AG04450 (cell line): ENCODE data around the gene PILRA. TPM values are rescaled to one million over a fixed set of nuclear protein-coding genes. Genes with fewer than 3 reads are reported as not detected.

Source experiments
- CTCF ChIA-PET: fragments of 300-600, 350-600 bp; formaldehyde crosslinking; extraction: SDS; loops from one replicate; lab custom pipeline; 2022; ENCODE audit warnings: antibody characterized with exemption, inconsistent platforms; lab: Charles Lee
- POLR2A ChIA-PET: fragments of 350-600 bp; formaldehyde crosslinking; extraction: SDS; loops from one replicate; lab custom pipeline; 2021; ENCODE audit warnings: antibody characterized with exemption, inconsistent platforms; lab: Yijun Ruan, JAX
- DNase-seq: peaks from one replicate; pipeline ENCODE4 v3.0.0-alpha.2; 2011; ENCODE audit warnings: low read depth, low spot score
- H3K27ac ChIP-seq: one replicate; pipeline ENCODE4 v1.5.1; 2012; ENCODE audit warnings: low read depth, low read length, control low read depth
- H3K27me3 ChIP-seq: one replicate; pipeline ENCODE4 v1.6.0; 2012; ENCODE audit warnings: low read length; ENCODE audit not compliant: control insufficient read depth, insufficient read depth
- H3K4me3 ChIP-seq: 2 replicates; pipeline ENCODE4 v1.5.1; 2011; ENCODE audit warnings: mild to moderate bottlenecking, low read depth, low read length, control low read depth
- H3K9me3 ChIP-seq: 2 replicates; pipeline ENCODE4 v1.5.1; 2012; ENCODE audit warnings: low read length; ENCODE audit not compliant: control insufficient read depth, insufficient read depth
- polyA plus RNA-seq: library from polyadenylated mRNA; depleted of rRNA; stranded (reverse); fragments of >200 nt; gene quantifications from 2 replicates; pipeline ENCODE4 v1.2.3, GENCODE V29; 2011
- TF ChIP-seq, protein P1 (sequence below): IDR thresholded peaks from 2 replicates; pipeline ENCODE4 v1.5.1; 2011; ENCODE audit warnings: low read depth, low read length, control low read depth, inconsistent platforms

PILRA gene
- polyA plus RNA-seq, 1 experiment = 0.30 TPM

DNA sequence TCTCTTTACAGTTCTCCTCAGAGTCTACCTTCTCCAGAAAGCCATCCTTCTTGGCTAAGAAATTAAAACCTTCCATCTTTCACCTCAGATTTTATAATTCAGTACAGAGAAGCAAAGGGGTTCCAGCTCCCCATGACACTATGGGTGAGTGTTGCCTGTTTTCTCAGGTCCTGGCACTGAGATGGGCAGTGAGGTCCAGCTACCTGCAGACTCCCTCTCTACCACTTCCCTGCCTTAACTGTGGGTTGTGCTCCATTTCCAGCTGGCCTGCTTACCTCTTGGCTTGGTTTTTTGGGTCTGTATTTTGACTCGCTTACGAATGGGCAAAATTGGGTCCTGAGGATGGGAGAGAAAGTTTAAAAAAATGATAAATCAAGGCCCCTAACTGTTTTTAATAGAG, 29.0 kb downstream of the PILRA start:
- CTCF ChIA-PET = interaction anchor here (0.8 kb wide), 1 partner anchor 16 kb away, joined by 3 read pairs; no protein-coding TSS in a partner anchor

DNA sequence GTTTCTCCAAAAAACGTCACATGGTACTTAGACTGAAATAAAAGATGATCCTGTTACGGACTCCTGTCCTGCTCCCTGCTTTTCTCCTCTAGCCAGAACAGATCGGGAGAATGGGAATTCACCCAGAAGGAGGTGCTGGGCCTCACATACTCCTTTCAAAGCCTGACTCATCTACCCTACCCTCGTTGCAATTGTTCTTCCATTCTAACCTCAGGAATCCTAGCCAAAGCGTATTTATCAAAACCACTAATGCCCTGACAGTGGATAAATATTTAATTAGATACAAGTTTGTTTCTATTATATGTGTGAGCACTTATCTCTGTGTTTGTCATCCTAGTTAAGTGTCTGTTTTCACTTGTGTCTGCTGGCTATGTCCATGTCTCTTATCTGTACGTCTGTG, 33.5 kb downstream of the PILRA start:
- H3K4me3 ChIP-seq = no peak overlapping the region
- H3K27ac ChIP-seq = no peak overlapping the region
- H3K9me3 ChIP-seq = no peaks in the 10 kb centered on the region
- TF ChIP-seq, protein P1, sequence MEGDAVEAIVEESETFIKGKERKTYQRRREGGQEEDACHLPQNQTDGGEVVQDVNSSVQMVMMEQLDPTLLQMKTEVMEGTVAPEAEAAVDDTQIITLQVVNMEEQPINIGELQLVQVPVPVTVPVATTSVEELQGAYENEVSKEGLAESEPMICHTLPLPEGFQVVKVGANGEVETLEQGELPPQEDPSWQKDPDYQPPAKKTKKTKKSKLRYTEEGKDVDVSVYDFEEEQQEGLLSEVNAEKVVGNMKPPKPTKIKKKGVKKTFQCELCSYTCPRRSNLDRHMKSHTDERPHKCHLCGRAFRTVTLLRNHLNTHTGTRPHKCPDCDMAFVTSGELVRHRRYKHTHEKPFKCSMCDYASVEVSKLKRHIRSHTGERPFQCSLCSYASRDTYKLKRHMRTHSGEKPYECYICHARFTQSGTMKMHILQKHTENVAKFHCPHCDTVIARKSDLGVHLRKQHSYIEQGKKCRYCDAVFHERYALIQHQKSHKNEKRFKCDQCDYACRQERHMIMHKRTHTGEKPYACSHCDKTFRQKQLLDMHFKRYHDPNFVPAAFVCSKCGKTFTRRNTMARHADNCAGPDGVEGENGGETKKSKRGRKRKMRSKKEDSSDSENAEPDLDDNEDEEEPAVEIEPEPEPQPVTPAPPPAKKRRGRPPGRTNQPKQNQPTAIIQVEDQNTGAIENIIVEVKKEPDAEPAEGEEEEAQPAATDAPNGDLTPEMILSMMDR = no peak
- CTCF ChIA-PET = interaction anchor here (0.5 to 3.0 kb wide), 17 partner anchors 9 to 283 kb away, joined by 3 to 13 read pairs (median 4); partner anchors contain the start of gene ZCWPW1
- DNase-seq = no peak
- POLR2A ChIA-PET = interaction anchor here (1.1 kb wide), 1 partner anchor 22 kb away, joined by 3 read pairs; the partner anchor contains the start of gene ZCWPW1
- peaks cover 25% of the 10 kb centered on the region for H3K27me3 ChIP-seq

More for the DNA sequence above, 29.0 kb downstream of the PILRA start:
- Histone ChIP-seq H3K4me3 (no peak overlapping the region), H3K9me3 (no peaks in the 10 kb centered on the region), H3K27me3 (peaks cover 30% of the 10 kb centered on the region), H3K27ac (no peak overlapping the region)
- TF ChIP-seq, protein P1 = no peak
- POLR2A ChIA-PET = no interaction called here
- no peak for DNase-seq

DNA sequence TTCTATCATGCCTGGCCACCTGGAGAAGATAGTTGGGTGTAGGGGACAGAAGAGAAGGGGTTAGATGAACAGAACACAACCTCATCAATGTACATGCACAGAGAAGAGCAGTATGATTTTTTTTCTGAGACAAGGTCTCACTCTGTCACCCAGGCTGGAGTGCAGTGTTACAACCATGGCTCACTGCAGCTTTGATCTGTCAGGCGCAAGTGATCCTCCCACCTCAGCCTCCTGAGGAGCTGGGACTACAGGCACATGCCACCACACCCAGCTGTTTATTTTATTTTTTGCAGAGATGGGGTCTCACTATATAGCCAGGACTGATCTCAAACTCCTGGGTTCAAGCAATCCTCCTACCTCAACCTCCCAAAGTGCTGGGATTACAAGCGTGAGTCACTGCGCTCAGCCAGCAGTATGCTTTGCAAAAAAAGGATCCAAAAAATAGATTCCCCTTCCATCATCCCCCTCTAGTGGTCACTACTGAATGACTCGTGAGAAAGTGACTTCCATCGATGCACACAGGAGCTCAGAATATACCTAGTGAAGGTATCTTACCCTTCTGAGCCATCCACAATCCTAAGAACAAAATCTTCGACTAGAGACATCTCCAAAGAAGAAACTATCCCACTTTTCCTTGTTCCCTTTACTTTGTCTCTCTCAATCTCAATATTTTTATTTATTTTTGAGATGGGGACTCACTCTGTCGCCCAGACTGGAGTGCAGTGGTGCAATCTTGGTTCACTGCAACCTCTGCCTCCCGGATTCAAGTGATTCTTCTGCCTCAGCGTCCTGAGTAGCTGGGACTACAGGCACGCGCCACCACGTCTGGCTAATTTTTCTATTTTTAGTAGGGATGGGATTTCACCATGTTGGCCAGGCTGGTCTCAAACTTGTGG, 34.2 kb downstream of the PILRA start:
- Histone ChIP-seq H3K27ac (no peak overlapping the region), H3K27me3 (peaks cover 29% of the 10 kb centered on the region), H3K9me3 (no peaks in the 10 kb centered on the region), H3K4me3 (no peak overlapping the region)
- TF ChIP-seq, protein P1 = peak; percentile 83
- POLR2A ChIA-PET = interaction anchor here (1.1 kb wide), 1 partner anchor 21 kb away, joined by 3 read pairs; the partner anchor contains the start of gene ZCWPW1
- CTCF ChIA-PET = interaction anchor here (0.5 to 3.0 kb wide), 29 partner anchors 8 to 283 kb away, joined by 3 to 13 read pairs (median 4); partner anchors contain the start of genes GAL3ST4 and ZCWPW1
- DNase-seq = peak; percentile 41

DNA sequence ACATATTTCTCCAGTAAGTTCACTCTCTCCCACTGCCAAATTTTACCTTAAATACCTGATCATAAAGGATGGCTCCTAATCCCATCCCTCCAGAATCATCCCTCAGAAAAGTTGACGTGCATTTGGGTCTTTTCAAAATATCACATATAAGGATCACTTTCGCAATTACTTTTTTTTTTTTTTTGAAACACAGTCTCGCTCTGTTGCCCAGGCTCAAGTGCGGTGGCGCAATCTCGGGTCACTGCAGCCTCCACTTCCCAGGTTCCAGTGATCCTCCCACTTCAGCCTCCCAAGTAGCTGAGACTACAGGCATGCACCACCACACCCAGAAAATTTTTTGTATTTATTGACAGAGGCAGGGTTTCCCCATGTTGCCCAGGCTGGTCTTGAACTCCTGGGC, 37.8 kb downstream of the PILRA start:
- H3K27me3 ChIP-seq = peaks cover 19% of the 10 kb centered on the region
- DNase-seq = no peak
- POLR2A ChIA-PET = interaction anchor here (1.1 kb wide), 1 partner anchor 17 kb away, joined by 5 read pairs; no protein-coding TSS in a partner anchor
- TF ChIP-seq, protein P1 = no peak
- no peaks in the 10 kb centered on the region for H3K9me3 ChIP-seq
- CTCF ChIA-PET = no interaction called here
- no peak overlapping the region for H3K27ac ChIP-seq
- H3K4me3 ChIP-seq = no peak overlapping the region

DNA sequence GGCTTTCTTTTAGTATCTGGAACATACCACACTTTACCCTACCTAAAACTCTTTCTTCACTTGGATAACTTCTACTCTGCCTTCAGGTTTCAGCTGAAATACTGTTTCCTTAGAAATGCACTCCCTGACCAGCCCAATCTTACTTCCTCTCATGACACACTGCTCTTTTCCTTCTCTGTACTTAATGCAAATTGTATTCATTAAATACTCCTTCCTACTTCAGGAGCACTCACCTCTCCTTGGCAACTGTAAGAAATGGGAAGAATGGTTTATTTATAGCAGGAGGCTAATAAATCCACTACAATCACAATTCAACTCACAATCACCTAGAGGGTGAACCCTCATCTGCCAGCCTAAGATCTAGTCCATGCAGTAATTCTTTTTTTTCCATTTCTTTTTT, 40.1 kb downstream of the PILRA start:
- no peak for DNase-seq
- ChIA-PET CTCF (no interaction called here), POLR2A (no interaction called here)
- Histone ChIP-seq H3K9me3 (no peaks in the 10 kb centered on the region), H3K4me3 (no peak overlapping the region), H3K27ac (no peak overlapping the region), H3K27me3 (peaks cover 16% of the 10 kb centered on the region)
- TF ChIP-seq, protein P1 = no peak
